Trophoblast cell (in vitro differentiated cells and primary cell): ENCODE measurements around the gene SUN1.
"Not testable (repeated sequence)": the region's sequence is repeated elsewhere in the genome, so short reads cannot be mapped to it uniquely, and the experiment has no call there.

Experiments used
- DNase-seq, 2 donors: peaks; one replicate each; pipeline ENCODE4 v3.0.0-alpha.2; 2016
- H2AFZ ChIP-seq: 2 replicates; pipeline ENCODE4 v1.6.1; 2013; ENCODE audit warnings: low read length, moderate library complexity, mild to moderate bottlenecking; ENCODE audit not compliant: insufficient read depth, poor library complexity
- H2AK5ac ChIP-seq: 2 replicates; pipeline ENCODE4 v1.6.1; 2013; ENCODE audit warnings: mild to moderate bottlenecking, low read length
- H2BK120ac ChIP-seq: 2 replicates; pipeline ENCODE4 v1.6.1; 2013; ENCODE audit warnings: low read length, mild to moderate bottlenecking, moderate library complexity; ENCODE audit not compliant: insufficient read depth, poor library complexity
- H2BK12ac ChIP-seq: 2 replicates; pipeline ENCODE4 v1.6.1; 2013; ENCODE audit warnings: mild to moderate bottlenecking, low read length, moderate library complexity
- H2BK5ac ChIP-seq: 2 replicates; pipeline ENCODE4 v1.6.1; 2013; ENCODE audit warnings: low read length, low read depth, moderate library complexity, mild to moderate bottlenecking; ENCODE audit not compliant: poor library complexity
- H3K14ac ChIP-seq: 2 replicates; pipeline ENCODE4 v1.6.1; 2013; ENCODE audit warnings: mild to moderate bottlenecking, low read length
- H3K18ac ChIP-seq: 2 replicates; pipeline ENCODE4 v1.6.1; 2013; ENCODE audit warnings: mild to moderate bottlenecking, low read length
- H3K23ac ChIP-seq: 2 replicates; pipeline ENCODE4 v1.6.1; 2013; ENCODE audit warnings: low read length
- H3K27ac ChIP-seq: 2 replicates; pipeline ENCODE4 v1.5.1; 2013; ENCODE audit warnings: low read depth, mild to moderate bottlenecking, inconsistent platforms, low read length, moderate library complexity
- H3K27me3 ChIP-seq: 2 replicates; pipeline ENCODE4 v1.6.1; 2013; ENCODE audit warnings: inconsistent platforms, mild to moderate bottlenecking, low read length, moderate library complexity; ENCODE audit not compliant: insufficient read depth
- H3K36me3 ChIP-seq, 2 experiments: 1 replicate in 1 of 2; 2 replicates in 1 of 2; pipeline ENCODE4 v1.6.1; 2013; ENCODE audit warnings: low read length in 2 of 2, mild to moderate bottlenecking in 2 of 2, moderate library complexity in 1 of 2; ENCODE audit not compliant: insufficient read depth in 2 of 2, control insufficient read depth in 1 of 2
- H3K4ac ChIP-seq: 2 replicates; pipeline ENCODE4 v1.6.1; 2013; ENCODE audit warnings: low read depth, mild to moderate bottlenecking, low read length, moderate library complexity
- H3K4me1 ChIP-seq, 2 experiments: 1 replicate in 1 of 2; 2 replicates in 1 of 2; pipeline ENCODE4 v1.6.1; 2013; ENCODE audit warnings: low read length in 2 of 2, mild to moderate bottlenecking in 2 of 2, moderate library complexity in 1 of 2; ENCODE audit not compliant: insufficient read depth in 2 of 2, control insufficient read depth in 1 of 2
- H3K4me2 ChIP-seq: 2 replicates; pipeline ENCODE4 v1.6.1; 2013; ENCODE audit warnings: inconsistent platforms, mild to moderate bottlenecking, low read length, moderate library complexity
- H3K4me3 ChIP-seq: 2 replicates; pipeline ENCODE4 v1.5.1; 2013; ENCODE audit warnings: mild to moderate bottlenecking, low read depth, low read length, inconsistent platforms
- H3K79me1 ChIP-seq: one replicate; pipeline ENCODE4 v1.6.1; 2013; ENCODE audit warnings: low read length
- H3K79me2 ChIP-seq: 2 replicates; pipeline ENCODE4 v1.6.1; 2013; ENCODE audit warnings: low read length, mild to moderate bottlenecking; ENCODE audit not compliant: control insufficient read depth, insufficient read depth, poor library complexity
- H3K9ac ChIP-seq: 2 replicates; pipeline ENCODE4 v1.6.1; 2013; ENCODE audit warnings: mild to moderate bottlenecking, low read length
- H3K9me3 ChIP-seq: 2 replicates; pipeline ENCODE4 v1.6.1; 2013; ENCODE audit warnings: low read depth, mild to moderate bottlenecking, control low read depth, inconsistent platforms, low read length; ENCODE audit not compliant: insufficient read depth
- H4K12ac ChIP-seq: 2 replicates; pipeline ENCODE4 v1.6.1; 2013; ENCODE audit warnings: low read depth, mild to moderate bottlenecking, low read length, moderate library complexity
- H4K8ac ChIP-seq: 2 replicates; pipeline ENCODE4 v1.6.1; 2013; ENCODE audit warnings: low read depth, mild to moderate bottlenecking, low read length, moderate library complexity
- H4K91ac ChIP-seq: one replicate; pipeline ENCODE4 v1.6.1; 2013; ENCODE audit warnings: low read depth, mild to moderate bottlenecking, low read length, moderate library complexity
- WGBS: extraction: QIAGEN DNeasy Blood & Tissue Kit; methylation state at CpG from one replicate; pipeline ENCODE4 v1.1.7; 2013; ENCODE audit warnings: missing lambda C conversion rate; ENCODE audit not compliant: insufficient read length, insufficient coverage; ENCODE audit errors: extremely low coverage; 5-methylcytosine and 5-hydroxymethylcytosine counted together

The SUN1 gene

DNA sequence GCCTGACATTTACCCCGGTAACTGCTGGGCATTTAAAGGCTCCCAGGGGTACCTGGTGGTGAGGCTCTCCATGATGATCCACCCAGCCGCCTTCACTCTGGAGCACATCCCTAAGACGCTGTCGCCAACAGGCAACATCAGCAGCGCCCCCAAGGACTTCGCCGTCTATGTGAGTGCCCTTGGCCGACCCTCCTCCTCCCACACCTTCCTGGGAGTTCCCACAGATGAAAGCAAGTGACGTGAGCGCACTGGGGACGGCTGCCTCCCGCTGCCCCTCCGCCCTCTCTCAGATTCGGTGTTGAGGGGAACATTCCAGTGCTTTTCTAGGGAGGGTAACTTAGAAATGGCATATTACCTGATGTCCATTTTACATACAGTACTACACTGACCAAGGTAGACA lies 37.1 kb downstream of the SUN1 start:
- no CpG with 5 or more reads among the region's 14 CpGs for WGBS
- no peak overlapping the region for H3K18ac ChIP-seq
- H2BK12ac ChIP-seq = no peak overlapping the region
- no peak overlapping the region for H4K8ac ChIP-seq
- no peak overlapping the region for H2BK5ac ChIP-seq
- peaks cover 0 to 2% of the 10 kb centered on the region in 2 experiments for H3K4me1 ChIP-seq
- no peak overlapping the region for H3K27ac ChIP-seq
- no peak overlapping the region for H3K23ac ChIP-seq
- H3K36me3 ChIP-seq = peaks cover 46 to 50% of the 10 kb centered on the region in 2 experiments
- no peak overlapping the region for H4K12ac ChIP-seq
- no peak overlapping the region for H3K4ac ChIP-seq
- H3K27me3 ChIP-seq = no peaks in the 10 kb centered on the region
- H3K79me1 ChIP-seq = no peaks in the 10 kb centered on the region
- H2AK5ac ChIP-seq = no peak overlapping the region
- H2AFZ ChIP-seq = peak overlapping the region; percentile 45
- peaks cover 1% of the 10 kb centered on the region for H3K9me3 ChIP-seq
- H3K4me3 ChIP-seq = no peak overlapping the region
- no peak for DNase-seq
- H3K14ac ChIP-seq = no peak overlapping the region
- H3K79me2 ChIP-seq = no peaks in the 10 kb centered on the region
- no peak overlapping the region for H3K9ac ChIP-seq
- no peak overlapping the region for H2BK120ac ChIP-seq
- H3K4me2 ChIP-seq = no peak overlapping the region
- no peak overlapping the region for H4K91ac ChIP-seq

DNA sequence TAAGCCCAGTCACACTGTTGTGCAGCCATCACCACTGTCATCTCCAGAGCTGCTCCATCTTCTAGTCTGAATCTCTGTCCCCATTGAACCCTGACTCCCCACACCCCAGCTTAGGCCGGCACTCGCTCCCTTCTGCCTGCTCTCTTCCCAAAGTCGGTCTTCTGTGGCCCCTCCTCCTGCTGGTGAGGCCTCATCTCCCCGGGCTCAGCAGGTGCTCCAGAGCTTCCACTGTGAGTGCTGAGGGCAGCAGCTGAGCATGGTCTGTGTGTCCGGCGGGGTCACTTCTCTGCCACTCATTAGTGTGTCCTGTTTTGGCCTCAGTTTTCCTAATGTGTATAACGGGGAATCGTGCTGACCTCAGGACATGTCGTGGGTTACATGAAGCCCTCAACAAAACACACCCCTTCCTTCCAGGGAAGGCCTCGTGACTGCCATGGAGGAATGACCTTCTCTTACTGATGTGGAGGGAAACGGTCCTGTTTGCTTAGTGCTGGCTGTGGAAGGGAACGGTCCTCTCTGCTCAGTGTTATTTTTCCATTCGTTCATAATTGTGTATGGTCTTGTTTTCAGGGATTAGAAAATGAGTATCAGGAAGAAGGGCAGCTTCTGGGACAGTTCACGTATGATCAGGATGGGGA lies 39.7 kb downstream of the SUN1 start:
- H3K79me2 ChIP-seq = peaks cover 4% of the 10 kb centered on the region
- H3K36me3 ChIP-seq = peaks cover 36 to 42% of the 10 kb centered on the region in 2 experiments
- H4K8ac ChIP-seq = no peak overlapping the region
- H3K4me1 ChIP-seq = peaks cover 0 to 2% of the 10 kb centered on the region in 2 experiments
- H3K4me3 ChIP-seq = no peak overlapping the region
- H2BK5ac ChIP-seq = no peak overlapping the region
- H3K14ac ChIP-seq = no peak overlapping the region
- H3K18ac ChIP-seq = no peak overlapping the region
- no peak overlapping the region for H2AK5ac ChIP-seq
- H3K79me1 ChIP-seq = peaks cover 8% of the 10 kb centered on the region
- no peak for DNase-seq
- H3K23ac ChIP-seq = no peak overlapping the region
- no peak overlapping the region for H3K9ac ChIP-seq
- H2AFZ ChIP-seq = no peak overlapping the region
- no peak overlapping the region for H3K4ac ChIP-seq
- no CpG with 5 or more reads among the region's 14 CpGs for WGBS
- H2BK12ac ChIP-seq = no peak overlapping the region
- H3K27ac ChIP-seq = no peak overlapping the region
- H2BK120ac ChIP-seq = no peak overlapping the region
- no peaks in the 10 kb centered on the region for H3K27me3 ChIP-seq
- H4K12ac ChIP-seq = no peak overlapping the region
- H4K91ac ChIP-seq = no peak overlapping the region
- no peak overlapping the region for H3K4me2 ChIP-seq
- peaks cover 1% of the 10 kb centered on the region for H3K9me3 ChIP-seq

DNA sequence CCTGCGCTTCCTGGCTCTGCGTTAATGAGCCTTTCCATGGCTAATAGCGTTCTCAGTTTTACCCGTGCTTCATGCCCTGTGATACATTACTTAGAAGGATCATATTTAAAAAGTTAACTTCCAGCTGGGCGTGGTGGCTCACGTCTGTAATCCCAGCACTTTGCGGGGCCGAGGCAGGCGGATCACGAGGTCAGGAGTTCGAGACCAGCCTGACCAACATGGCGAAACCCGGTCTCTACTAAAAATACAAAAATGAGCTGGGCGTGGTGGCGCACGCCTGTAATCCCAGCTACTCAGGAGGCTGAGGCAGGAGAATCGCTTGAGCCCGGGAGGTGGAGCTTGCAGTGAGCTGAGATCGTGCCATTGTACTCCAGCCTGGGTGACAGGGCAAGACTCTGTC lies 40.4 kb downstream of the SUN1 start:
- WGBS = no CpG with 5 or more reads among the region's 19 CpGs
- H3K9ac ChIP-seq, H2AFZ ChIP-seq, H3K27ac ChIP-seq, H2AK5ac ChIP-seq, H3K27me3 ChIP-seq, H4K12ac ChIP-seq, H3K79me2 ChIP-seq, H3K9me3 ChIP-seq, H3K4ac ChIP-seq, H3K79me1 ChIP-seq, H3K4me2 ChIP-seq, H4K91ac ChIP-seq, H3K18ac ChIP-seq, H2BK12ac ChIP-seq, H2BK120ac ChIP-seq, H3K14ac ChIP-seq, H3K4me1 ChIP-seq, H3K23ac ChIP-seq, H2BK5ac ChIP-seq, H3K4me3 ChIP-seq, H4K8ac ChIP-seq, DNase-seq: not testable (repeated sequence)
- H3K36me3 ChIP-seq = peaks cover 30 to 35% of the 10 kb centered on the region in 2 experiments

DNA sequence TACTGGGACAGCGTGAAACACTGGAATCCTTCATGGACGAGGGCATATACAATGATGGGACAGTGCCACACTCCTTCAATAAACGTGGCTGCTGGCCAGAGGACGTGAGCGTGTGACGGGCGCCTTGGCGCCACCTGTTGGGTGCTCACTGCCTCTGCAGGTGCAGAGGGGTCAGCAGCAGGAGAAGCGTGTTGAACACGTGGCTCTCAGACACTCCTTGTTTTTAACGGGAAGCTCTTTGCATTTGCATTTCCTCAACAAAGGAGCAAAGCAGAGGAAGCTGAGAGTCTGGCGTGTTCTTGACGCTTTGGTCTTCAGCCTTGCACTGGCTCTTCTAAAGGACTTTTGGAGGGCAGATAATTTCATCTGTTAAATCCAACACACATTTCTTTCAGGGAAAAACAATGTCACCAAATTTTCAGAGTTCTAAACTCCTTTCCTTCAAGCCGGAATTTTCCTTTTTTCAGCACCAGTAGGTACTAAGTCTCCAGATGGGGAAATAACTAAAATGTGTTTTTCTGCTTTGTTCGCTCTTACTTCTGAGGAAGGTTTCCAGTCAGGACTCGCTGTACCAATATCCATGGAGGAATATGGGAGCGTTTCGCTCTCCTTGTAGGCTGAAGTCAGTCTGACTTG lies 41.2 kb downstream of the SUN1 start:
- Histone ChIP-seq H3K4me3 (no peak overlapping the region), H3K9ac (no peak overlapping the region), H2BK5ac (no peak overlapping the region), H3K27me3 (no peaks in the 10 kb centered on the region), H3K14ac (no peak overlapping the region), H2AFZ (no peak overlapping the region), H2AK5ac (no peak overlapping the region), H4K91ac (no peak overlapping the region), H4K8ac (no peak overlapping the region), H3K27ac (peak overlapping the region; percentile 15), H3K4ac (no peak overlapping the region), H3K18ac (no peak overlapping the region), H2BK12ac (no peak overlapping the region), H4K12ac (no peak overlapping the region), H3K9me3 (peaks cover 1% of the 10 kb centered on the region), H3K79me1 (peaks cover 9% of the 10 kb centered on the region), H3K4me1 (peaks cover 0 to 5% of the 10 kb centered on the region in 2 experiments), H2BK120ac (no peak overlapping the region), H3K36me3 (peaks cover 23 to 28% of the 10 kb centered on the region in 2 experiments), H3K4me2 (no peak overlapping the region), H3K23ac (no peak overlapping the region), H3K79me2 (peaks cover 10% of the 10 kb centered on the region)
- WGBS = no CpG with 5 or more reads among the region's 18 CpGs
- peak; percentile 76 to 87 for DNase-seq
